Cortex of kidney (tissue), 1 donor: ENCODE results near the gene SLC25A4.

ENCODE experiments used
- DNase-seq: peaks from one replicate; lab custom pipeline; 2025; lab: John Stamatoyannopoulos, UW

SLC25A4 gene

DNA sequence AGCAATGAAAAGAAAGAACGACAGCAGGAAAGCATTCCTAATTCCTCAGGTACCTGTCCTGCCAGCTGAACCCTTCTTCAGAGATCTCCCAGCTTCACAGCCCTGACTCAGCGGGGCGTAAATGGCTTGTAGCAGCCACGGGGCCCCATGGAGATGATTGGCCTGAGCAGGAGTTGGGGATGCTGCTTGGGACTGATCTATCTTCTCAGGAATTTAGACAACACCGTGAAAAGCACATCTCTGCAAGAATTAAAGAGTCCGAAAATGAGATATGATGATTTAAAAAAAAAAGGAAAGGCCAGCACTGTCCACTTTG lies 22.5 kb upstream of the SLC25A4 start:
- no peak for DNase-seq

DNA sequence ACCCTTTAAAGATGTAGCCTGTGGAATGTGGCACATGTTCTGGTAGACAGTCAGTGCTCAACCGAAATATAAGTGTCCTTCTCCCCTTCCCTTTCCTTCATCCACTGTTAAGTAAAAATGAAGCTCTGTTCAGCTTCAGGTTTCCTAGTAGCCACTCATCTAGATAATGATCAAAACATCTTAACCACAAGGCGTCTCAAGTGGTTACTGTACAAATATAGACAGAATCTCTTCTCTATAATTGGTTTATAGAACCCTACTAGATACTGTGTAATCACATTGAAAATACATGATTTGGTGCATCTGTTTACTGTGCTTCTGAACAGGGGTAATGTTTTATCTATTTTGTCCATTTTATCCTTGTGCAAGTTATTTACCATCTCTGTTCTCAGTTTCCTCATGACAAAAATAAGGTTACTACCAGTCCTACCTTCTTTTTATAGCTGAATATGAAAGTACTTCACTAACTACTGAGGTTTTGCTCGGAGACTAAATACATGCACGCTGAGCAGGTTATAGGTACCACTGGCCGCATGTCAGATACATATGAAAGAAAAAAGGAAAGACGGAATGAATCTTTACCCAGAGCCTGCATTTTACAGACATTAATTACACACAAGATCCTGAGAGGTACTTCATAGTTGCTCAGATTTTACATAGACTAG lies 20.3 kb upstream of the SLC25A4 start:
- no peak for DNase-seq

DNA sequence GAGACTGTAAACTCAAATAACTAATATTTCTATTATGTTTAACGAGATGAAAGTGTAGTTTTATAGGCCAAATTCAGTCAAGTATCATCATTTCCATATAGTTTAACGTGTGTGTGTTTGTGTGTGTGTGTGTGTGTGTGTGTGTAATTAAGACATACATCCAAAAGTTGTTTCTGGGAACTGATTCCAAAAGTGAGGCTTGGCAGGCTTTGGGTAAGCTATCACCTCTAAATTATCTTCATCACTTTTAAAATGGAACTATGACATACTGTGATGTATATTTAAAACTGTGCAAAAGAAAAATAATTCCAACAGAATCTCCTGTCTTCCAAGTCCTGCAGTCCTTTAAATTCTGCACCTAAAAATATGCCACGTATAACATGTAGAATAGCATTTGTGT lies 19.1 kb upstream of the SLC25A4 start:
- DNase-seq = no peak

DNA sequence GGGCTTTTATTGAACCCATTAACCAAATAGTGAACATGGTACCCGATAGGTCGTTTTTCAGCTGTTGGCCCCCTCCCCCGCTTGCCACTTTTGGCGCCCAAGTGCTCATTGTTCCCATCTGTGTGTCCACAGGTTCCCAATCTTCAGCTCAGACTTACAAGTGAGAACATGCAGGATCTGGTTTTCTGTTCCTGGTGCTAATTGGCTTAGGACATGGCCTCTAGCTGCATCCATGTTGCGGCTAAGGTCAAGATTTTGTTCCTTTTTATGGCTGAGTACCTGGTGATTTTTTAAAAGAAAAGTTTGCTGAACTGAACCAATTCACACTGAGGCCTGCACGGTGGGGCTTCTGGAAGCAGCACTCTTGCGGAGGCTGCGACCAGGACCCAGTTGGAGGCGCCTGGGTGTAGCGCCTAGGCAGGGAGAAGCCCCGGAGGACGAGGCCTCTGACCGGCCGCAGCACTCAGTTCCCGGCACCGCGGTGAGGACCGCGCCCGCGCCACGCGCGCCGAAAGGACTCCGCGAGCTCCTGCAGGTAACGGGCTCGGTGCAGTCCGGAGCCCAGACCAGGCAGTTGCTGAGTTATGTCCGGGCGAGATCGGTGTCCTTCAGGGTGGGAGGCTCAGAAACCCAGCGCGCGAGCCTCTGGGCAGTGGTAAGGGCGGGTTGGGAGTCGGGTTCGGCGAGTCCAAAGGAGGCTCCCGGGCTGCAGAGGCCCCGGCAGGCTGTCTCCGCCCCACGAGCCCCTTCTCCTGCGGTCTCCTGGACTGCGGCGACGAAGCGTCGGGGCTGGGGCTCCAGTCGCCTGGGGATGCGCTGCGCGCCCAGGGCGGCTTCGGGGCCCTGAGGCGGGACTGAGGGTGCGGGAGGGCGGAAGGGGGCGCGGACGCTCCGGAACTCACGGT lies 15.8 kb upstream of the SLC25A4 start:
- no peak for DNase-seq

DNA sequence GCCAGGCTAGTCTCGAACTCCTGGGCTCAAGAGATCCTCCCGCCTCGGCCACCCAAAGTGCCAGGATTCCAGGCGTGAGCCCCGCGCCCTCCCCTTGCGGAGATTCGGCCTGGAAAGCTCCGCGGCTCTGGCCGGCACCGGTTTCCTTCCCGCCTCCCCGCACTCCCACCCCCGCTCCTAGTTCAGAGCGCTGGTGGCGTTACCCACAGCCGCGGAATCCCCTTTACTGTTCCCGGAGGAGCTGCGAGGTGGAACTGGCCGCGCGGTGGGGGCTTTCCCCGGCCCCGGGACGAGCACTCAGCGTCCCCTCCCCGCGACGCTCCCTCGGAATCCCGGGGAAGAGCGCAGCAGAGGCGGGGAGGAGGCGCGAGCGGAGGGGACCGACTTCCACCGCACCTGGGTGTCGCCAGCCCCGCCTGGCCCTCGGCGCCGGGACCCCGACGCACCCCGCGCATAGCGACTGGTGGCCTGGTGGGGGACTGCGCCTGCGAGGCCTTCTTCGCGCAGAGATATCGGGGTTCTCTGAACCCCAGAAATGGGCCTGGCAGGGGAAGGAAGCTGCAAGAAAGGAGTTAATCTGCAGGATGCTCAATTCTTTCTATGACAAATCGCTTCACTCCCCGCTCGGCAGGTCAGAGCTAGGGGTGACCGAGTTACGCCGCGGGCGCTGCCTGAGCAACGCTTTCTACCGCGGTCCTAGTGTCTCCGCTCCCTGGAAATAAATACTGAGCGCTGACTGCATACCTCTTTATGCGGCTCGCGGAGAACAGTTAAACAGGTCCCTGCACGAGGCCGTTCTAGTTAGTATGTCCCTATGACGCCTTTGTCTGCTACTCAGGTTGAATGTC lies 14.6 kb upstream of the SLC25A4 start:
- peak; percentile 27 for DNase-seq

DNA sequence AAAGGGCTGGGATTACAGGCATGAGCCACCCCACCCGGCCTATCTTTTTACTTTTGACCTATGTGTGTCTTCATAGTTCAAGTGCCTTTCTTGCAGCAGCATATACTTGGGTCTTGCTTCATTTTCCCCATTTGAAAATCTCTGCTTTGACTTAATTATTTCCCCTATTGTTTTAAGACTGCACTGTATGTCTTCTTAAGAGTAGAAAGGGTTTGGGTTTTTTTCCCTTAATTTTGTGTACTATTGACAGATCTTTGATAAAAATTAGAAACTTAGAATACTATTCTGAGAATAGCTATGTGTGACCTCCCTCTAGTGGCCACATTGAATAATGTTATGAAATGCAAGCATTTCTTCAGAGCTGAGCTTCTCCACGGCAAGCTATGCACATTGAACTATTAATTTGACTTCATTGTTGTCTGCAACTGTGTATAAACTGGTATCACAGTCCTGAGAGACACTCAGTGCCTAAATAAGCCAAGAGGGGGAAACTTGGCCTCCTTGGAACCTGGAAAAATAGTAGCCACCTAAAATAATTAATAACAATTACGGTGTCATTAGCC lies 8.7 kb upstream of the SLC25A4 start:
- no peak for DNase-seq

DNA sequence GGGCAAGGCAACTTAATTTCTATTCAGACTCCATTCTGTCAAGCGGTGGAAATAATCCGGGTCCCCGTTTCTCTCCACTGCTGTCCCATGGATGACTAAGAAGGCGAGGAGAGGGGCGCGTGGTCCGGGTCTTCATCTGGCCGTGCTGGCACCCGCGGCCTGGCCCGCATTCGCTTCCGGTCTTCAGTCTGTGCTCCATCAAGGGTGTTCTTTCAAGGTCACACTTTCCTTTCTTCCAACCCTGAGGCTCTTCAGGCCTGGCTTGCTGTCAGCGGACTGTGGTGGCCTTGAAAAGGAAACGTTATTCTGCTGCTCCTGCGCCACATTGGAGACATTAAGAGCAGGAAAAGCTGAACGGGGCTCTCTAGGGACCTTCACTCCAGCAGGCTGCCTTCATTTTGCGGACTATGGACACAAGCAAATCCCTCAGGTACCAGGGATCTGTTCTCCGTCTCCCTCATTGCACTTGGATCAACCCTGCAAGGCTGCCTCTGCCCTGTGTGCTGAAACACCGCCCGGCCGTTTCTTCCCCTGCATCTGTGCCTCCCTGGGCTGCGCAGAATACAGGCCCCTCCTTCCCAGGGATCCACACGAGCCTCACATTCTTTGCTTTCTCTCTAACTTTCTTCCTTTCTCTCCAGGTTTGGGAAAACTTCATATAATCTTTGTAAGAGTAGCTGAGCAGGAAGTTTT lies 5.7 kb upstream of the SLC25A4 start:
- no peak for DNase-seq

DNA sequence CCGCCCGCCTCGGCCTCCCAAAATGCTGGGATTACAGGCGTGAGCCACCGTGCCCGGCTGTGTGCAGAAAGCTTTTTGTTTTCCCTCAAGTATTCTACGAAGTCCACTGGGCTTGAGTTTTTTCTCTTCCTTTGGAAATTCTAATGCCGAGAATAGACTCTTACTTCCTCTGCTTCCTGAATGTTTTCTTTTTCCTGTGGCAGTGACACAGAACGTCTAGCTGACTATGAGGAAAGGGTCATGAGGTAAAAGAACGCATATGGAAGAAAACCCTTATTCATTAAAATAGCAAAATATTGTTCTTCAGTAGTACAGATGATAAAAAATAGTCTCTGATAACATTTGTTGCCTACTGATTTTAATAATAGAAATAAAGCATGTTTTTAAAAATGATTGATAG lies 4.9 kb upstream of the SLC25A4 start:
- DNase-seq = no peak

DNA sequence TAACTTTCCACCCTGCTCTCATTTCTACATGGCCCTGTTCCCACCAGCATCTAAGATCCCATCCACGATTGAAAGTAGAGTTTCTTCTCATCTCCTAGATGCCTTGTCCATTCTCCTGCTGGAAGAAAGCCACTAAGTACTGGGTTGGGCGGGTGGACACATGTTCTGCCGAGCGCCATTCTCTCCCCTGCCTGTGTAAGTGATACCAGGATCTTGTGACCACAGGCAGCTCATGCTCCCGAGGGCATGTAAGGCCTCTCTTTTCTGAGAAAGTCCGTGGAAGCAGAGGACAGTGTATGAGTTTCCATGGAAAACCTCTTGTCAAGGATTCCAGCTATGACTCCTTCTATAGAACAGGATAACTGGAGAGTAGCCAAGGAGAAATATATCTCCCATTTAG lies 3.3 kb upstream of the SLC25A4 start:
- no peak for DNase-seq

DNA sequence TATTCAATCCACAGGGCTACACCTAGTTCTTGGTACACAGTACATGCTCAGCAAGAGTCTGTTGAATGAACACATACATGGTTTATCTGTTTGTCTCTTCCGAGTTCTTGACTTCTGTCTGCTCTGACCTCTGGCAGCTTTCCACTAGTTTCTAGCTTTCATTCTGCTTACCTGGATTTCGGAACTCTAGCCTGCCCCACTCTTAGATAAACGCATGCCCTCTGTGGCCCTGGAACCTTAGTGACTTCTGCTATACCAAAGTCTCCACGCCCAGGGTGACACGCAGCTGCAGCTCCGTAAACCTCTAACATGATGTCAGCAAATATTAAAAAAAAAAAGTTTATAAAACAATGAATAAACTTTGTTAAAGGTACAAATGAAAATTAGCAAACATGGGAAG lies 1.3 kb upstream of the SLC25A4 start:
- DNase-seq = no peak

DNA sequence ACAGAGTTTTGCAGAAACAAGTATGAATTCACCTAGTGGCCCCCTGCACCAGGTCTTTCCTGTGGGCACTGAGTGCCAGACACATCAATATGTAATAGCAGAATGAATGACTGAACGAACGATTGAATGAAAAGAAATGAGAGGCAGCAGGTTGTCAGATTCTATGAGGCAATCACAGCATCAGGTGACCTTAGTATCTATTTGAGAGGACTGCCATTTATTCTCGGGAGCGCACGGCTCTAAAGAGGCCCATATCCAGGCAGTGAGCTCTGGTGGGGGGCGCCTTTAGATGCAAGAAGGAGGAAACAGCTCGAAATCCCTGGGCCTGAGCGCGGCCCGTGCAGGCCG lies 528 bp upstream of the SLC25A4 start:
- DNase-seq = no peak

DNA sequence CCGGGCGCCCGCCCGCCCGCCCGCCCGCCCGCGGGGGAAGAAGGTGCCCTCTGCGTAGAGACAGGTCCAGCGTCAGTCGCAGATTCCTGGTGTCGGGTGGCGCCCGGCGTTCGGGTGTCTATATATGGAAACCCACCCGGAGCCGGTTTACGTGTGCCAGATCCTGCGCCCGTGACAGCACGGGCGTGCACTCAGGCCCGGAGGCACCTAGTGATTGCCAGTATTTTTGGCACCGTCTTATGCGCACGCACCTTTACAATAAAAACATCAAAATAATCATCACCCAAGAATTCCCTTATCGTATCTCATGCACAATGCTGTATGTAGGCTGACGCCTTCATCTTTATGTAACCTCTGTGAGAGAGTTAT lies 519 bp downstream of the SLC25A4 start:
- no peak for DNase-seq

DNA sequence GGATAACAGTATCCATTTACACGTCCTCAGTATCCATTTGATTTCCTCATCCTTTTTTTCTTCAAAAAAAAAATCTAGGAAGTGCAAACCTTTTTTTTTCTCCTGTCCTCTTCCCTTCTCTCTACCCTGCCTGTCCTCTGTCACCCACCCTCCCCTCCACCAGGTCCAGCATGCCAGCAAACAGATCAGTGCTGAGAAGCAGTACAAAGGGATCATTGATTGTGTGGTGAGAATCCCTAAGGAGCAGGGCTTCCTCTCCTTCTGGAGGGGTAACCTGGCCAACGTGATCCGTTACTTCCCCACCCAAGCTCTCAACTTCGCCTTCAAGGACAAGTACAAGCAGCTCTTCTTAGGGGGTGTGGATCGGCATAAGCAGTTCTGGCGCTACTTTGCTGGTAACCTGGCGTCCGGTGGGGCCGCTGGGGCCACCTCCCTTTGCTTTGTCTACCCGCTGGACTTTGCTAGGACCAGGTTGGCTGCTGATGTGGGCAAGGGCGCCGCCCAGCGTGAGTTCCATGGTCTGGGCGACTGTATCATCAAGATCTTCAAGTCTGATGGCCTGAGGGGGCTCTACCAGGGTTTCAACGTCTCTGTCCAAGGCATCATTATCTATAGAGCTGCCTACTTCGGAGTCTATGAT lies 1.7 kb downstream of the SLC25A4 start:
- no peak for DNase-seq

DNA sequence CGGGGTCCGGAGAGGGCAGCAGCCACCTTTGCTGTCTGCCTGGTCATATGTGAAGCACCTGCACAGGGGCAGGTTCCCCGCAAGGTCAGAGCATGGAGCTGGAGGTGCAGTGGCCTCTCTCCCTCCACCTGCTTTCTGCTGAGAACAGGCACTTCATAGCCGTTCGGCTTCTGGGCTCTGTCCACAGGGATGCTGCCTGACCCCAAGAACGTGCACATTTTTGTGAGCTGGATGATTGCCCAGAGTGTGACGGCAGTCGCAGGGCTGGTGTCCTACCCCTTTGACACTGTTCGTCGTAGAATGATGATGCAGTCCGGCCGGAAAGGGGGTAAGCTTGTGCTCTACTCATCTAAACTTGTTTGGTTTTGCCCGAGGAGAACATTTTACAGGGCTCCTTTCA lies 2.5 kb downstream of the SLC25A4 start:
- no peak for DNase-seq

DNA sequence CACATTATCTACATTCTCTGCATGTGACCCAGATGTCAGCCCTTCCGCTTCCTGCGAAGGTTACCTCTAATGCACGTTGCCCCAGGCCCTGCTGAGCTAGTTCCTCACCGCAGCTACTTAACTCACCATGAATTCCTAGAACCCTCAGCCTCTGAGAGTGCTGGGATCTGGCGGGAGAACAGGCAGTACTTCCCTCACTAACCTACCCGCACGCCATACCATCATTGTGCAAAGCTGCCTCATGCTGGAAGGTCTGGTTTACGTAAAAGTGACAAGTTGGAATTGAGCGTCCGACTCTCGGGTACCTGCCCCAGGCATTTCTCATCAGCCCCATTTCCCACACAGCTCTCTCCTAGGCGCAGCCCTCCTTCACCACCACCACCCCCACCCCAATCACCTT lies 6.3 kb downstream of the SLC25A4 start:
- no peak for DNase-seq

DNA sequence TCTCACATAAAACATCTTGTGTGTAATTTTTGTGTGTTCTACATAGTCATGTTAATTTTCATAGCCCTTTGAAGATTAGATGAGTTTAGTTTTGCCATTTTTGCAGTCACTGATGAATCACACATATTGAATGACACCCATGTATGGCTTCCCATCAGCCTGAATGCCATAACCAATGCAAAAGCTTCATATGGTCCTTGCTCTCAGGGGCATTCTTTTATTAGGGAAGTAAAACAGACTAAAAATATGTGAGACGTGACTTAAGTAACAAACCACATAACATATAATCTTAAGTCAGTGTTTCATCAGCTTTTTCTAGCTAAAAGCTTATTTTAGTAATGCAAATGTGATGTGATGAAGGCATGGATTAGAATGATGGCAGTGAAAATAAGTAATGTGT lies 8.2 kb downstream of the SLC25A4 start:
- DNase-seq = no peak

DNA sequence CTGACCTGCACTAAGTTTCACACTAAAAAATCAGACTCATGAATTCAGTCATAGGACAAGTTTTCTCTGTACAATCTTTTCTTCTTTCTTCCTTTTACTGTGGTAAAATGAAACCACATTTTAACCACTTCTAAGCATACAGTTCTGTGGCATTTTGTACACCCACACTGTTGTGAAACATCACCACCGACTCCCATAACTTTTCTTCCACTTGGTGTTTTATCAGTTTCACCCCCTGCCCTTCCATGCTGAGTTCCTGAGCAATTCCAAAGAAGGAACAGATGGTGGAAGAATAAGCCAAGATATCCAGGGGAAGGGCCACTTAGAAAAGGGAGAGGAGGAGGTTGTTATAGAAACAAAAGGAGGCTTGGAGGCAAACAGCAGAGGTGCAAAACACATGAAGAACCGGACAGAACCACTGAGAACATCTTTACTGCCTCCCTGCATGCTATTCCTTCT lies 22.6 kb downstream of the SLC25A4 start:
- no peak for DNase-seq

DNA sequence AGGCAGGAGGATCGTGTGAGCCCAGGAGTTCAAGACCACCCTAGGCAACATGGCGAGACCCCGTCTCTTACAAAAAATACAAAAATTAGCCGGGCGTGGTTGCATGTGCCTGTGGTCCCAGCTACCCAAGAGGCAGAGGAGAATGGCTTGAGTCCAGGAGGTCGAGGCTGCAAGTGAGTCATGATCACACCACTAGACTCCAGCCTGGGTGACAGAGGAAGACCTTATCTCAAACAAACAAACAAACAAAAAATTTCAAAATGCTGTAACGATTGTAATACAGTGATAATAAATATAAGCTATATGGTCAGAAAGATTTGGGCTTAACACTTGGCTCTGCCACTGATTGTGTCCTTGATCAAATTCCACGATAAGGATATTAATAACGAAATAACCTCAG lies 24.2 kb downstream of the SLC25A4 start:
- DNase-seq = no peak

DNA sequence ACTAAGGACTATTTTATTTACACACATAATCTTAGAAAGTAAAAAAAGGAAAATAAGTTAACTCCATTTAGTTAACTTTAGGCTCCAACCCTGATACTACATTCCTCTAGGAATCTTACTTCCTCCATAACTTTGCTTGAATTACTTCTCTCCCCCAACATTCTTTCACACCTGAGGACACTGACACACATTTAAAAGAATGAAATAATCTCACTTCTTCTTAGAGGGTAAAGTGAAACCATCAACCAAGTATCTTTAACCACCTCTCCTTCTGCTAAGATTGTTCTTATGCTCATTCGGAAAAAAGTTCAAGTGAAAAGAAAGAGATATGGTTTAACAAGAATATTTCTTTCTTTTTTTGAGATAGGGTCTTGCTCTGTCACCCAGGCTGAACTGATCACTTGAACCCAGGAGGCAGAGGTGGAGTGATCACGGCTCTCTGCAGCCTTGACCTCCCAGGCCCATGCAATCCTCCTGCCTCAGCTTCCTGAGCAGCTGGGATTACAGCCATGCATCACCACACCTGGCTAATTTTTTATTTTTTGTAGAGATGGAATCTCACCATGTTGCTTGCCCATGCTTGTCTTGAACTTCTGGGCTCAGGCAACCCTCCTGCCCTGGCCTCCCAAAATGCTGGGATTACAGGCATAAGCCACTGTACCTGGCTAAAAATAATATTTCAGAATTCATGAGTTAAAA lies 28.5 kb downstream of the SLC25A4 start:
- no peak for DNase-seq

DNA sequence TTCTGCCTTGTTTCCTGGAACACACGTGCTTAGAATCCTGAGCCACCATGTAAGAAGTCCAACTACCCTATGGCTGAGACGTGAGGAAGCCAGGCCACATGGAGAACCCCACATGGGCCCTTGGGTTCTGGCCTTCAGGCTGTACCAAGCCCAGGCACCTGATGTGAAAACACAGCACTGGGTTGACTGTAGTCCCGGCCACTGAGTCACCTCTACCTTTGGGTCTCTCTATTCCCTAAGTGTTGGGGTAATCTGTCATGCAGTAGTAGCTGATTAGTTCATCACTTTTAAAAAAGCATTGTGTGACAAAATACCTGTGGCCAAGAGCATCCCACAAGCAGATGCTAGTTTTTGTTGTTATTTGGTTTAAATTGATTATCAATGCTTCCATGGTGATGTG lies 36.4 kb downstream of the SLC25A4 start:
- no peak for DNase-seq

DNA sequence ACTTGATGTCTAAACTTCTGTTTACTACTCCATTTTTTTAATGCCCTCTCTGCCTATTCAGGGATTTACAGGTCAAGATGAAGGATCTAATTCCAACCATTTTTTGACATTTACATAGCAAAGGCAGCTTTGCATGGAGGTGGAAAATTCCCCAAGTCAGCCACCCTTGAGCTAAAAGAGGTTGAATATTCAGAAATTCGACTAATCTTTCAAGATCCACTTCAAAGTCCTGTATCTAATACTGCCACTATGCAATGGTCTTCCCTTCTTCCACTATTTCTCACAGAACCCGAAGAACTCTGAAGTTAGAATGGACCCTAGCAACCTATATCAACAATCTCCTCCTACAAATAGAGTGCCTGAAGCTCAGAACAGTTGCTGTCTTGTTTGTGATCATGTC lies 39.2 kb downstream of the SLC25A4 start:
- DNase-seq = no peak
